Iris pigment epithelial cell (primary cell): Measurements from ENCODE around the gene HSP90AB1.
A peak's percentile ranks its signal among the peaks of the same experiment; 100 is the strongest.
"Not testable (repeated sequence)": the region's sequence is repeated elsewhere in the genome, so short reads cannot be mapped to it uniquely, and the experiment has no call there.

ENCODE experiments used
- DNase-seq: peaks from one replicate; pipeline ENCODE4 v3.0.0-alpha.2; 2011; ENCODE audit warnings: low read depth

The HSP90AB1 gene

DNA sequence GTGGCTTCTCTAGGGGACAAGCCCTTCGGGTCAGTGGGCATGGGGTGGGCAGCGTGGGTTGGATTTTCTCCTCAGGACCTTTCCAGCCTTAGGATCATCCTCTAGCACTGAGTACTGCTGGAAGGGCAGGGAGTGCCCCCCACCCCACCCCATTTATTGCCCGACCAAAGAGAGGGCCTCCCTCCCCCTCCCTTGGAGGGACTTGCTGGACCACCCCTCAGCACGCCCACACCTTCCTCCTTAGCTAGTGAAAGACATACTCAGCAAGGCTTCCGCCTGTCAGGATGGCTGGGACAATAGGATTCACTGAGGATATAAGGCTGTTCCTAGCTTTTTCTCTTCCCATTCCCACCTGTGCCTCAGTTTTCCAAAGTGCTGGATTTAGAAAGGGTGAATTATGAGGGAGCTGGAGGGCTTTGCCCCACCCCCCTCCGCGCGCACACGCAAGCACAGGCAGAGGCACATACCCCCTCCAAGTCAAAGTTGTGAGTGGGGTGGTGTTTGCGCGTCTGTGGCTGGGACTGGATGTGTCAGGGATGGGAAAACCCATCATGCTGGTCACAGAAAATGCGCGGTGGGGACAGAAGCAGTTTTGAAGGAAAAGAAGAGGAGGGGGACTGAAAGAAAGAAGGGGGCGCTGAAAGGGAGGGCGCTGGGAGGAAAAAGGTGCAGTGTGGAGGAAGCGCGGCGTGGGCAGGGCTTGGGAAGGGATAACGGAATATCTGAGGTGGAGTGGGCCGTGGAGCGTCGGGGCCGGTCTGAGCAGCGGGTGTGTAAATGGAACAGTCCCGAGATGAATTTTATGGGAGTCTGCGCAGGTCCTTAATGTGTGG lies 24.2 kb upstream of the HSP90AB1 start:
- no peak for DNase-seq

GRCh38 chr6:44223319-44224028 lies 23.4 kb upstream of the HSP90AB1 start, which contains the start of gene SLC29A1:
Gene SLC29A1, plus strand, starts transcription at chr6:44223595. Its CDS starts 3,719 bp downstream, at chr6:44227314.
- peak; percentile 37 for DNase-seq

GRCh38 chr6:44224029-44224964 lies 22.6 kb upstream of the HSP90AB1 start:
- no peak for DNase-seq

- DNase-seq = no peak
Observed at GRCh38 chr6:44224965-44225305, 22.0 kb upstream of the HSP90AB1 start.

GRCh38 chr6:44225579-44226325 lies 21.1 kb upstream of the HSP90AB1 start:
- no peak for DNase-seq

DNA sequence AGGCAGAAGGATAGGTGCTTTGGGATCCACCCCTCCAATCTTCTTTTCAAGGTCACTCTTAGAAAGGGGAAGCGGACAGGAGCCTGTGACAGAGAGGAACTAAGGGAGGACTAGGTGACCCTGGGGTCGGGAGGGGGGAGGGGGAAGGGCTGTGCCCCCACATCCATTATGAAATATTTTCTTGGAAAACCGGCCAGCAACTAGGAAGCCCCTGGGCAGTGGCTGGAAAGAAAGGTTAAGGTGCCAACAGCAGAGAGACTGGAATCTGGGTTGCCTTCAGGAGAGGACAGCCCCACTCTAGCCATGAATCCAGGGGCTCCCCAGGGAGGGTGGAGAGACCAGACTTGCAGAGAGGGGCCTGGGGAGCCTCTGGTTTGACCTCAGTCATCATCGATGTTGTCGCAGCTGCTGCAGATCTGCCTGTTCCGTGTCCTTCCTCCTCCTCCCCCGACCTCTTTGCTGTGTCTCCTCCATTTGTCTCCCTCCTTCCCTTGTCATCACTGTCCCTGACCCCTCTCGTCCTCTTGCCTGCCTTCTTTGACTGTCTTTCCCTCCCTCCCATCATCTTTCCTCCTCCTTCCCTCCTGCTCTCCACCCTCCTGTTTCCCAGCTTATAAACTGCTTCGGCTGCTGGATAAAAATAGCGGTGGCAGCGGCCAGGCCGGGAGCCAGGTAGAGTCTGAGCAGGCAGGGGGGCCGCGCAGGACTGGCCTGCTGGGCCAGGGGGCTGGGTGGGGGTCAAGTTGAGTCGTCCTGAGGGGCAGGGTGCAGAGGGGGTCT lies 20.3 kb upstream of the HSP90AB1 start:
- DNase-seq = no peak

- no peak for DNase-seq
Observed at GRCh38 chr6:44227148-44227793, 19.6 kb upstream of the HSP90AB1 start.

GRCh38 chr6:44228031-44228430 lies 18.9 kb upstream of the HSP90AB1 start:
- no peak for DNase-seq

- DNase-seq = no peak
Observed at GRCh38 chr6:44228433-44228832, 18.5 kb upstream of the HSP90AB1 start.

DNA sequence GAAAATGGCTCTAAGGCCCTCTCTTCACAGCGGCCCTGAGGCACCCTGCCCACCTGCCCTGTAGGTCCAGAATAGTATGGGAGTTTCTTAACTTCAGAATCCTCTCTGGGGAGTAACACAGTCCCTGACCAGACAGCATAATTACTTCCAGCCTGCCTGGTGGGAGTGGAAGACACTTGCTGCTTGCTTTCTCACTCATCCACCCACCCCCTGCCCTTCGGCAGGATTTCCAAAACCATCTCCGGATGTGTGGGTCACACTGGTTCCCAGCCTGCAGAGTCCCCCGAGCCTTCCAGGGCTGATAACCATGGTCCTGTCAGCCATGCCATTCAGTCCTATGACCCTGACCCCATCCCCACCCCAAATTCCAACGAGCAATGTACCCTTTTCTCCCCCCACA lies 18.1 kb upstream of the HSP90AB1 start:
- no peak for DNase-seq

GRCh38 chr6:44229376-44230033 lies 17.4 kb upstream of the HSP90AB1 start:
- no peak for DNase-seq

DNA sequence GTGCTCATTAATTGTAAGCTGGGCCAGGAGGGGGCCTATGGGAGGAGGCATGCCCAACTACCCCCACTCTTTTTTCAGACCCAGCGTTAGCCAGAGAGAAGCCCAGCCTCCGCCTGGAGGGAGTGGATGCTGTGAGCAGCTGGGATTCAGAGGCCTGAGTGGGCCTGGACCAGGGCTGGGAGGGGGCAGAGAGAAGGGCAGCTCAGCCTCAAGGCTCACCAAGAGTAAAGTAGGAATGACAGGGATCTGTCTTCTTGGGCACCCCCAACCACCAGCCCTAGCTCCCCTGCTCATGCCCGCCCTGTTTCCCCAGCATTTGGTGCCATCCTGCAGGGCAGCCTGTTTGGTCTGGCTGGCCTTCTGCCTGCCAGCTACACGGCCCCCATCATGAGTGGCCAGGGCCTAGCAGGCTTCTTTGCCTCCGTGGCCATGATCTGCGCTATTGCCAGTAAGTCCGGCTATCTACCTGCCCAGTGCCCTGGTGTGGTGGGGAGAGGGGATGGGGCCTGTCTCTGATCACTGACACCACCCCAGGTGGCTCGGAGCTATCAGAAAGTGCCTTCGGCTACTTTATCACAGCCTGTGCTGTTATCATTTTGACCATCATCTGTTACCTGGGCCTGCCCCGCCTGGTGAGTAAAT lies 16.7 kb upstream of the HSP90AB1 start:
- DNase-seq = no peak

GRCh38 chr6:44231426-44231825 lies 15.5 kb upstream of the HSP90AB1 start:
- not testable (repeated sequence) for DNase-seq

DNA sequence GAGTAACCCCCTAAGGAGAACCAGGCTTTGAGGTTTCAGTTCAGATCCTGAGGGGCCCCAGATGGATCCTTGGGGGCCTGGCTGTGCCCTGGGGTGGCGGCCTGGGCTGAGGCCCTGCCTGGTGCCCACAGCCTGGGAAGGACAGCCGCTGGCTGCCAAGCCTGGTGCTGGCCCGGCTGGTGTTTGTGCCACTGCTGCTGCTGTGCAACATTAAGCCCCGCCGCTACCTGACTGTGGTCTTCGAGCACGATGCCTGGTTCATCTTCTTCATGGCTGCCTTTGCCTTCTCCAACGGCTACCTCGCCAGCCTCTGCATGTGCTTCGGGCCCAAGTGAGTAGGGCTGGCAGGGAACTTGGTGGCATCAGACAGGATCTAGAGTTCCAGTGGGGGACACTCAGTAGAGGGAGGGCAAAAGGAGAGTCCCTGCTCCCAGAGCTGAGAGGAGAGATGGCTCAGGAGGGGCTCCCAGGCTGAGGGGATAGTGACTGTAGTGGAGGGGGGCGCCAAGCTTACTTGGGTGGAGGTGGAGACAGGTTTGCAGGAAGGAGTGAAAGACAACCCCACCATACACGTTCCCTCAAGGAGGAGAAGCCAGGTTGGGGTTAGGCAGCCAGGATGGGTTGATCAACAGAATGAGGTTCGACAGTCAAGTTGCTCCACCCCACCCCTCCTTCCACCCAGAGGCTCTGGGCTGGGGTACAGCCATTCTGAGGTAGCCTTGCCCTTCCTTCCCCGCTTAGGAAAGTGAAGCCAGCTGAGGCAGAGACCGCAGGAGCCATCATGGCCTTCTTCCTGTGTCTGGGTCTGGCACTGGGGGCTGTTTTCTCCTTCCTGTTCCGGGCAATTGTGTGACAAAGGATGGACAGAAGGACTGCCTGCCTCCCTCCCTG lies 14.0 kb upstream of the HSP90AB1 start:
- no peak for DNase-seq

DNA sequence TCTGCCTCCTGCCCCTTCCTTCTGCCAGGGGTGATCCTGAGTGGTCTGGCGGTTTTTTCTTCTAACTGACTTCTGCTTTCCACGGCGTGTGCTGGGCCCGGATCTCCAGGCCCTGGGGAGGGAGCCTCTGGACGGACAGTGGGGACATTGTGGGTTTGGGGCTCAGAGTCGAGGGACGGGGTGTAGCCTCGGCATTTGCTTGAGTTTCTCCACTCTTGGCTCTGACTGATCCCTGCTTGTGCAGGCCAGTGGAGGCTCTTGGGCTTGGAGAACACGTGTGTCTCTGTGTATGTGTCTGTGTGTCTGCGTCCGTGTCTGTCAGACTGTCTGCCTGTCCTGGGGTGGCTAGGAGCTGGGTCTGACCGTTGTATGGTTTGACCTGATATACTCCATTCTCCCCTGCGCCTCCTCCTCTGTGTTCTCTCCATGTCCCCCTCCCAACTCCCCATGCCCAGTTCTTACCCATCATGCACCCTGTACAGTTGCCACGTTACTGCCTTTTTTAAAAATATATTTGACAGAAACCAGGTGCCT lies 13.3 kb upstream of the HSP90AB1 start:
- no peak for DNase-seq

GRCh38 chr6:44234101-44235025 lies 12.5 kb upstream of the HSP90AB1 start:
- DNase-seq = peak; percentile 80

- no peak for DNase-seq
Observed at GRCh38 chr6:44235269-44235668, 11.6 kb upstream of the HSP90AB1 start.
